Spinal cord (tissue), 10 donors: ENCODE measurements around the gene RBL1. TPM values are rescaled to one million over a fixed set of nuclear protein-coding genes. Genes with fewer than 3 reads are reported as not detected.
"Not testable (repeated sequence)": the region's sequence is repeated elsewhere in the genome, so short reads cannot be mapped to it uniquely, and the experiment has no call there.

Experiments
- DNase-seq, 6 donors: peaks; one replicate each; pipeline versions ENCODE4 v3.0.0 to v3.0.0-alpha.2; 2013 to 2015; ENCODE audit warnings: low spot score in 6 of 6, low read depth in 4 of 6
- H3K27ac ChIP-seq: one replicate; pipeline ENCODE4 v1.5.1; 2013; ENCODE audit warnings: low read depth, low read length, control low read depth
- H3K27me3 ChIP-seq: one replicate; pipeline ENCODE4 v1.6.1; 2013; ENCODE audit warnings: low read length; ENCODE audit not compliant: control insufficient read depth, insufficient read depth
- H3K36me3 ChIP-seq: one replicate; pipeline ENCODE4 v1.6.1; 2013; ENCODE audit warnings: low read length; ENCODE audit not compliant: control insufficient read depth, insufficient read depth
- H3K4me1 ChIP-seq: one replicate; pipeline ENCODE4 v1.6.1; 2013; ENCODE audit warnings: low read length; ENCODE audit not compliant: control insufficient read depth, insufficient read depth
- H3K4me3 ChIP-seq: one replicate; pipeline ENCODE4 v1.5.1; 2013; ENCODE audit warnings: low read depth, low read length, control low read depth
- H3K9me3 ChIP-seq: one replicate; pipeline ENCODE4 v1.6.1; 2013; ENCODE audit warnings: low read length; ENCODE audit not compliant: control insufficient read depth, insufficient read depth
- WGBS: methylation state at CpG from one replicate; pipeline ENCODE4 v1.1.5; 2013; ENCODE audit warnings: missing lambda C conversion rate; ENCODE audit not compliant: insufficient coverage; 5-methylcytosine and 5-hydroxymethylcytosine counted together
- long read RNA-seq, 4 donors: transcript quantifications; one replicate each; lab custom pipeline, GENCODE V29; 2026
- polyA plus RNA-seq, 2 donors: library from polyadenylated mRNA; unstranded; fragments of 120-200 nt; gene quantifications; one replicate each; pipeline ENCODE4 v1.2.1, GENCODE V29; 2013; ENCODE audit not compliant: insufficient read length in 2 of 2
- total RNA-seq, 2 donors: library from RNA; depleted of rRNA in 1 of 2; stranded (reverse); fragments of 120-200 nt in 1 of 2; fragments of >200 nt in 1 of 2; gene quantifications; one replicate each; pipeline versions ENCODE4 v1.2.3 to v1.2.4, GENCODE V29; 2013 to 2014
- donor health status: healthy.

The RBL1 gene
- total RNA-seq (10 to 100 TPM; 15.3 to 15.4 TPM), polyA plus RNA-seq (1 to 10 TPM; 6.4 to 7.4 TPM)
- long read RNA-seq, donor 1: 0 reads
- long read RNA-seq, donor 2: 0 reads
- long read RNA-seq, donor 3: 0 reads
- long read RNA-seq, donor 4, partial matches to known transcripts: 0 of 1 reads
- long read RNA-seq, donor 4, other reads (novel, unspliced or antisense): 0 of 1 reads

GRCh38 chr20:37095599-37096414 is at the start of gene RBL1:
RBL1 (minus strand) TSS chr20:37095997; CDS start chr20:37095928, 69 bp downstream.
- H3K27ac ChIP-seq: peak within 1 kb of the TSS; percentile 41
- peak within 1 kb of the TSS; percentile 66 for H3K4me3 ChIP-seq
- peaks cover 9% of the 10 kb centered on the region for H3K36me3 ChIP-seq
- H3K4me1 ChIP-seq: peaks cover 16% of the 10 kb centered on the region
- no peaks in the 10 kb centered on the region for H3K9me3 ChIP-seq
- DNase-seq: peak; percentile 73 to 97 (median 88)
- no peaks in the 10 kb centered on the region for H3K27me3 ChIP-seq
- 1% methylated on average over 55 of the region's 58 CpGs for WGBS

GRCh38 chr20:37144856-37145404 is 49.1 kb upstream of the RBL1 start:
- H3K36me3 ChIP-seq: no peaks in the 10 kb centered on the region
- DNase-seq: peak in 1 of 6 donors; percentile 3
- H3K4me1 ChIP-seq: no peaks in the 10 kb centered on the region
- no peaks in the 10 kb centered on the region for H3K27me3 ChIP-seq
- WGBS: 91% methylated on average over 1 of the region's 8 CpGs
- no peak overlapping the region for H3K27ac ChIP-seq
- H3K4me3 ChIP-seq: no peak overlapping the region
- H3K9me3 ChIP-seq: no peaks in the 10 kb centered on the region

GRCh38 chr20:37142708-37143107 is 46.9 kb upstream of the RBL1 start:
- peaks cover 3% of the 10 kb centered on the region for H3K36me3 ChIP-seq
- no peak for DNase-seq
- H3K4me3 ChIP-seq: no peak overlapping the region
- WGBS: no CpG with 5 or more reads among the region's 3 CpGs
- no peaks in the 10 kb centered on the region for H3K9me3 ChIP-seq
- H3K27ac ChIP-seq: no peak overlapping the region
- no peaks in the 10 kb centered on the region for H3K27me3 ChIP-seq
- H3K4me1 ChIP-seq: no peaks in the 10 kb centered on the region

GRCh38 chr20:37137547-37137946 is 41.8 kb upstream of the RBL1 start:
- Histone ChIP-seq H3K27me3 (no peaks in the 10 kb centered on the region), H3K27ac (no peak overlapping the region), H3K9me3 (no peaks in the 10 kb centered on the region), H3K4me1 (no peaks in the 10 kb centered on the region), H3K36me3 (peaks cover 3% of the 10 kb centered on the region), H3K4me3 (no peak overlapping the region)
- 93% methylated on average over 3 of the region's 4 CpGs for WGBS
- DNase-seq: no peak

GRCh38 chr20:37133952-37134351 is 38.2 kb upstream of the RBL1 start:
- 100% methylated on average over 2 of the region's 2 CpGs for WGBS

GRCh38 chr20:37131486-37131885 is 35.7 kb upstream of the RBL1 start:
- H3K4me3 ChIP-seq: no peak overlapping the region
- no peaks in the 10 kb centered on the region for H3K9me3 ChIP-seq
- peak in 2 of 6 donors; percentile 3 to 6 for DNase-seq
- no CpG with 5 or more reads among the region's 3 CpGs for WGBS
- H3K4me1 ChIP-seq: no peaks in the 10 kb centered on the region
- H3K27me3 ChIP-seq: no peaks in the 10 kb centered on the region
- no peaks in the 10 kb centered on the region for H3K36me3 ChIP-seq
- no peak overlapping the region for H3K27ac ChIP-seq

More at GRCh38 chr20:37133952-37134351, 38.2 kb upstream of the RBL1 start:
- DNase-seq: no peak
- Histone ChIP-seq H3K27ac (no peak overlapping the region), H3K27me3 (no peaks in the 10 kb centered on the region), H3K4me3 (no peak overlapping the region), H3K4me1 (no peaks in the 10 kb centered on the region), H3K9me3 (no peaks in the 10 kb centered on the region), H3K36me3 (peaks cover 3% of the 10 kb centered on the region)

- Histone ChIP-seq H3K27ac (no peak overlapping the region), H3K4me3 (no peak overlapping the region), H3K4me1 (no peaks in the 10 kb centered on the region), H3K9me3 (no peaks in the 10 kb centered on the region), H3K36me3 (no peaks in the 10 kb centered on the region), H3K27me3 (no peaks in the 10 kb centered on the region)
- 80% methylated on average over 2 of the region's 3 CpGs for WGBS
- DNase-seq: no peak
These were observed 33.0 kb upstream of the RBL1 start for GRCh38 chr20:37128803-37129202.

- not testable (repeated sequence) for H3K27ac ChIP-seq, H3K27me3 ChIP-seq, DNase-seq, H3K9me3 ChIP-seq, H3K4me1 ChIP-seq, H3K4me3 ChIP-seq, H3K36me3 ChIP-seq
- 100% methylated on average over 5 of the region's 30 CpGs for WGBS
These were observed 30.5 kb upstream of the RBL1 start for GRCh38 chr20:37126290-37126689.

GRCh38 chr20:37123441-37123840 is 27.6 kb upstream of the RBL1 start:
- Histone ChIP-seq H3K9me3 (no peaks in the 10 kb centered on the region), H3K4me3 (no peak overlapping the region), H3K4me1 (no peaks in the 10 kb centered on the region), H3K36me3 (no peaks in the 10 kb centered on the region), H3K27me3 (no peaks in the 10 kb centered on the region), H3K27ac (no peak overlapping the region)
- WGBS: 97% methylated on average over 5 of the region's 6 CpGs
- DNase-seq: no peak
